Activated CD4-positive, alpha-beta T cell treated with anti-CD3 and anti-CD28 coated beads, Interleukin-2, amount 50 U/mL, for 4 hours (primary cell): ENCODE results near the gene RAB40AL.

Source experiments
- DNase-seq, 2 experiments: peaks; one replicate each; pipeline ENCODE4 v3.0.0-alpha.2; 2020

The RAB40AL gene

DNA sequence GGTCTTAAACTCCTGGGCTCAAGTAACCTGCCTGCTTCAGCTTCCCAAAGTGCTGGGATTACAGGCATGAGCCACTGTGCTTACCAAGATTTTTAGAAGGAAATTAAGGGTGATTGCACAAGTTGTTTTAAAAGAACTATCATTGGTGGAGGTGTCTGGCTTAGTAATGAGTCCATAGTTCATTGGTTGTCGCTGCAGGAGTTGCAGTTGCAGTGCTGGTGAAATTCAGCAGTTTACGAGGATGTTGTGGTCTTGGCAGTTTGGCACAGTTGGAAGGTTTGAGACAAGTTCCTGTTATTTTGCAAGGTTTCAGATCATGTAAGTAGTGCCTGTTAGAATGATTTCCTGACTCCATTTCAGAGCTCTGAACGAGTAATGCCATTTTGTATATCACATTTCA is 48.1 kb downstream of the RAB40AL start:
- no peak for DNase-seq
